ENCODE results near the gene KDM5A. TPM values are rescaled to one million over a fixed set of nuclear protein-coding genes. Genes with fewer than 3 reads are reported as not detected.
A peak's percentile ranks its signal among the peaks of the same experiment; 100 is the strongest.

Gene KDM5A
- polyA plus RNA-seq, 1 of the 3 experiments (the other 2 are of a cell fraction) = 6.2 TPM

GRCh38 chr12:401235-402028 is 12.3 kb upstream of the KDM5A start, which contains the start of gene CCDC77 (continued):
- TF ChIP-seq MXI1 (IDR thresholded peaks at IDR 0.05; ENCODE audit: low read depth, low read length) = peak; percentile 78; the same call in 1 of the 2 replicates
- TF ChIP-seq YY1 (IDR thresholded peaks at IDR 0.05; ENCODE audit: low read depth) = 0 out of 2 replicates have a peak, but pooled peaks have one; percentile 30
- TF ChIP-seq REST (IDR thresholded peaks at IDR 0.05; ENCODE audit: low read depth, low read length) = no peak
- peak; percentile 99 for TF ChIP-seq ZBTB33 (IDR thresholded peaks at IDR 0.05; ENCODE audit: borderline replicate concordance, low read depth)

- Histone ChIP-seq H3K27me3 (ENCODE audit: insufficient read depth) (no peaks in the 10 kb centered on the region), H3K4me1 (ENCODE audit: control insufficient read depth in 1 of 2, insufficient read depth in 2 of 2, low read depth in 1 of 2, low read length in 1 of 2) (peaks cover 3 to 4% of the 10 kb centered on the region in 2 experiments; a peak in 3 of 4 replicates), H3F3A (replicated peaks; ENCODE audit: insufficient read depth) (no peaks in the 10 kb centered on the region), H3K9ac (0 out of 2 replicates have a peak overlapping the region, but pooled peaks have one; percentile 76), H3K4me3 (ENCODE audit: low read depth in 2 of 2, low read length in 1 of 2) (peak overlapping the region; percentile 74 to 83), H2AFZ (ENCODE audit: low read depth) (peak overlapping the region; percentile 91), H3K9me3 (no peaks in the 10 kb centered on the region), H3K9me2 (no peaks in the 10 kb centered on the region), H3K36me3 (replicated peaks in 1 of 2; ENCODE audit: control insufficient read depth in 1 of 2, insufficient read depth in 2 of 2, low read length in 1 of 2) (no peaks in the 10 kb centered on the region), H4K20me1 (ENCODE audit: insufficient read depth) (no peaks in the 10 kb centered on the region), H3K79me2 (ENCODE audit: insufficient read depth) (peaks cover 30% of the 10 kb centered on the region), H3K4me2 (peak overlapping the region; percentile 76), H3K27ac (ENCODE audit: low read depth in 2 of 2, low read length in 1 of 2) (no peak overlapping the region)
- ChIA-PET POLR2A (interaction anchor here (0.7 to 2.0 kb wide), 2 partner anchors 11 to 549 kb away, joined by 3 to 16 read pairs; partner anchors contain the start of gene KDM5A), CTCF (interaction anchor here (1.5 to 2.3 kb wide), 3 partner anchors 11 to 169 kb away, joined by 4 to 16 read pairs (median 8); partner anchors contain the start of gene KDM5A)
- DNase-seq = no peak
- 63% methylated on average over 8 of the region's 8 CpGs for WGBS (ENCODE audit: low lambda C conversion rate)
- no peak for TF ChIP-seq FOXJ3 (CRISPR knock-in tag; IDR thresholded peaks at IDR 0.05)
- no peak for TF ChIP-seq RFX5 (IDR thresholded peaks at IDR 0.05; ENCODE audit: low read length)
- no peak for TF ChIP-seq MAX (IDR thresholded peaks at IDR 0.05; ENCODE audit: low read depth)
- TF ChIP-seq MXI1 (IDR thresholded peaks at IDR 0.05; ENCODE audit: low read depth, low read length) = no peak
- no peak for TF ChIP-seq CTCF (IDR thresholded peaks at IDR 0.05)
- no peak for TF ChIP-seq IRF3 (IDR thresholded peaks at IDR 0.05; ENCODE audit: low read depth, low read length)
- no peak for TF ChIP-seq MEF2A (IDR thresholded peaks at IDR 0.05; ENCODE audit: borderline replicate concordance, low read depth)
- no peak for TF ChIP-seq RXRA (IDR thresholded peaks at IDR 0.05; ENCODE audit: borderline replicate concordance, low read depth)
Measured at GRCh38 chr12:400828-401227, 11.7 kb upstream of the KDM5A start.
